PC-9 (cell line): Measurements from ENCODE around the gene ARSI. TPM values are rescaled to one million over a fixed set of nuclear protein-coding genes. Genes with fewer than 3 reads are reported as not detected.

Experiments
- BruUV-seq: library from RNA; stranded (reverse); fragments of 400-500 nt; replicated peaks from 2 replicates; lab custom pipeline; 2021; lab: Mats Ljungman, UMichigan
- CTCF ChIA-PET: fragments of 300-600 bp; sonication (Branson Sonifier 250); formaldehyde crosslinking; loops from one replicate; lab custom pipeline; 2022; ENCODE audit warnings: antibody characterized with exemption; lab: Charles Lee
- POLR2A ChIA-PET: fragments of 300-600 bp; sonication (Branson Sonifier 250); formaldehyde crosslinking; loops from one replicate; lab custom pipeline; 2022; ENCODE audit warnings: antibody characterized with exemption; ENCODE audit not compliant: unreplicated experiment; lab: Charles Lee
- DNase-seq, 2 experiments: peaks; one replicate each; pipeline versions ENCODE4 v3.0.0 to v3.0.0-alpha.2; 2015 to 2022; ENCODE audit warnings: mixed read lengths in 1 of 2
- H2AFZ ChIP-seq: fragments of 200-600 bp; sonication (generic); 2 replicates; pipeline ENCODE4 v1.8.1; 2017; ENCODE audit warnings: antibody characterized with exemption
- H3F3A ChIP-seq: fragments of 200-600 bp; sonication (generic); 2 replicates; pipeline ENCODE4 v1.8.1; 2017; ENCODE audit warnings: antibody characterized with exemption, mild to moderate bottlenecking, low read depth; ENCODE audit not compliant: insufficient read depth
- H3K27ac ChIP-seq: fragments of 200-600 bp; sonication (generic); 2 replicates; pipeline ENCODE4 v1.6.1; 2016; ENCODE audit warnings: mixed run types
- H3K27me3 ChIP-seq: fragments of 200-600 bp; sonication (generic); 2 replicates; pipeline ENCODE4 v1.6.1; 2016; ENCODE audit warnings: low read depth, mixed run types; ENCODE audit not compliant: insufficient read depth
- H3K36me3 ChIP-seq: fragments of 200-600 bp; sonication (generic); 2 replicates; pipeline ENCODE4 v1.6.1; 2016; ENCODE audit warnings: low read depth, mixed run types
- H3K4me1 ChIP-seq: fragments of 200-600 bp; sonication (generic); replicated peaks from 2 replicates; pipeline ENCODE4 v1.6.1; 2016; ENCODE audit warnings: mixed run types; ENCODE audit not compliant: insufficient read depth
- H3K4me2 ChIP-seq: fragments of 200-600 bp; sonication (generic); 2 replicates; pipeline ENCODE4 v1.6.1; 2017; ENCODE audit warnings: mixed run types
- H3K4me3 ChIP-seq: fragments of 200-600 bp; sonication (generic); 2 replicates; pipeline ENCODE4 v1.6.1; 2016; ENCODE audit warnings: mixed run types
- H3K79me2 ChIP-seq: fragments of 200-600 bp; sonication (generic); 2 replicates; pipeline ENCODE4 v1.6.1; 2017; ENCODE audit warnings: low read depth, mixed run types
- H3K9me2 ChIP-seq: fragments of 200-600 bp; sonication (generic); 2 replicates; pipeline ENCODE4 v1.8.1; 2017; ENCODE audit warnings: mild to moderate bottlenecking; ENCODE audit not compliant: insufficient read depth
- H3K9me3 ChIP-seq: fragments of 200-600 bp; sonication (generic); 2 replicates; pipeline ENCODE4 v1.8.1; 2016; ENCODE audit warnings: low read depth; ENCODE audit not compliant: insufficient read depth
- H4K20me1 ChIP-seq: fragments of 200-600 bp; sonication (generic); 2 replicates; pipeline ENCODE4 v1.8.1; 2017; ENCODE audit not compliant: insufficient read depth
- CTCF ChIP-seq: fragments of 200-600 bp; sonication (generic); conservative IDR thresholded peaks from 2 replicates; pipeline ENCODE4 v1.6.1; 2017; ENCODE audit warnings: mixed run types, antibody characterized with exemption, mild to moderate bottlenecking, moderate library complexity
- EZH2 ChIP-seq: fragments of 200-600 bp; sonication (generic); IDR thresholded peaks from 2 replicates; pipeline ENCODE4 v1.8.0; 2017; ENCODE audit warnings: antibody characterized with exemption, low read depth
- intact Hi-C: fragments of 100-400 bp; cut with micrococcal nuclease; formaldehyde crosslinking; loops from one replicate; pipeline ENCODE4 v1.10.0; 2022; ENCODE audit not compliant: unreplicated experiment
- total RNA-seq: library from RNA; stranded (reverse); gene quantifications from 2 replicates; pipeline ENCODE4 v1.2.3, GENCODE V29; 2021

Gene ARSI
- total RNA-seq, 1 experiment from 2014 or later = 2.6 TPM

- TF ChIP-seq EZH2 (no peak), CTCF (no peak)
Observed at GRCh38 chr5:150349681-150350275, 47.1 kb upstream of the ARSI start.

GRCh38 chr5:150347451-150347850, 44.7 kb upstream of the ARSI start:
- H3K4me3 ChIP-seq = no peak overlapping the region
- H4K20me1 ChIP-seq = no peaks in the 10 kb centered on the region
- no peak overlapping the region for H2AFZ ChIP-seq
- peaks cover 6% of the 10 kb centered on the region for H3K4me1 ChIP-seq
- no peaks in the 10 kb centered on the region for H3F3A ChIP-seq
- H3K4me2 ChIP-seq = no peak overlapping the region
- POLR2A ChIA-PET = no interaction called here
- TF ChIP-seq CTCF (no peak), EZH2 (no peak)
- no peaks in the 10 kb centered on the region for H3K9me2 ChIP-seq
- no peaks in the 10 kb centered on the region for H3K79me2 ChIP-seq
- H3K36me3 ChIP-seq = no peaks in the 10 kb centered on the region
- CTCF ChIA-PET = no interaction called here
- no peaks in the 10 kb centered on the region for H3K27me3 ChIP-seq
- no peak overlapping the region for H3K27ac ChIP-seq
- no peak for DNase-seq
- no TSS peak for BruUV-seq
- H3K9me3 ChIP-seq = no peaks in the 10 kb centered on the region
- intact Hi-C loops = no loop called here

More at GRCh38 chr5:150349681-150350275, 47.1 kb upstream of the ARSI start:
- Histone ChIP-seq H3K27me3 (no peaks in the 10 kb centered on the region), H3K9me2 (no peaks in the 10 kb centered on the region), H4K20me1 (no peaks in the 10 kb centered on the region), H3K79me2 (no peaks in the 10 kb centered on the region), H3F3A (no peaks in the 10 kb centered on the region), H3K36me3 (no peaks in the 10 kb centered on the region), H2AFZ (no peak overlapping the region), H3K4me1 (peaks cover 6% of the 10 kb centered on the region), H3K4me2 (no peak overlapping the region), H3K9me3 (no peaks in the 10 kb centered on the region), H3K4me3 (no peak overlapping the region), H3K27ac (no peak overlapping the region)
- BruUV-seq = no TSS peak
- CTCF ChIA-PET = interaction anchor here (0.7 to 1.5 kb wide), 6 partner anchors 71 to 133 kb away, joined by 3 to 5 read pairs (median 4); no protein-coding TSS in a partner anchor
- no peak for DNase-seq
- POLR2A ChIA-PET = interaction anchor here (0.6 to 0.7 kb wide), 2 partner anchors 50 to 138 kb away, joined by 4 to 8 read pairs; no protein-coding TSS in a partner anchor
- intact Hi-C loops = loop anchor here (1.0 to 10.0 kb wide), 9 partner anchors 29 to 715 kb away; partner anchors contain the start of gene ARSI

- DNase-seq = no peak
- Histone ChIP-seq H3F3A (no peaks in the 10 kb centered on the region), H3K79me2 (no peaks in the 10 kb centered on the region), H3K9me3 (no peaks in the 10 kb centered on the region), H3K4me1 (peaks cover 6% of the 10 kb centered on the region), H2AFZ (no peak overlapping the region), H3K4me3 (no peak overlapping the region), H4K20me1 (no peaks in the 10 kb centered on the region), H3K36me3 (no peaks in the 10 kb centered on the region), H3K27me3 (no peaks in the 10 kb centered on the region), H3K27ac (no peak overlapping the region), H3K4me2 (no peak overlapping the region), H3K9me2 (no peaks in the 10 kb centered on the region)
- POLR2A ChIA-PET = no interaction called here
- no TSS peak for BruUV-seq
- TF ChIP-seq CTCF (no peak), EZH2 (no peak)
- CTCF ChIA-PET = no interaction called here
- intact Hi-C loops = no loop called here
Observed at GRCh38 chr5:150347003-150347402, 44.3 kb upstream of the ARSI start.
